Measurements from ENCODE around the gene CTNNA3. TPM values are rescaled to one million over a fixed set of nuclear protein-coding genes. Genes with fewer than 3 reads are reported as not detected.

CTNNA3 gene
- total RNA-seq, 2 donors from 2014 or later: 20.3 to 23.8 TPM

- no peak for DNase-seq (ENCODE audit: low spot score)
- Histone ChIP-seq H3K4me3 (no peak overlapping the region), H3K36me3 (no peaks in the 10 kb centered on the region), H3K9me3 (no peaks in the 10 kb centered on the region), H3K27me3 (no peaks in the 10 kb centered on the region), H3K4me1 (no peaks in the 10 kb centered on the region), H3K27ac (no peak overlapping the region)
- TF ChIP-seq CTCF (IDR thresholded peaks at IDR 0.05): no peak
Measured at GRCh38 chr10:67036808-67037207, 659.2 kb downstream of the CTNNA3 start.

GRCh38 chr10:67033878-67034277 lies 662.1 kb downstream of the CTNNA3 start:
- Histone ChIP-seq H3K27ac (no peak overlapping the region), H3K4me1 (no peaks in the 10 kb centered on the region), H3K36me3 (no peaks in the 10 kb centered on the region), H3K27me3 (no peaks in the 10 kb centered on the region), H3K9me3 (no peaks in the 10 kb centered on the region), H3K4me3 (no peak overlapping the region)
- no peak for DNase-seq (ENCODE audit: low spot score)
- TF ChIP-seq CTCF (IDR thresholded peaks at IDR 0.05): no peak

GRCh38 chr10:67022099-67022498 lies 673.9 kb downstream of the CTNNA3 start:
- TF ChIP-seq CTCF (IDR thresholded peaks at IDR 0.05): no peak
- H3K9me3 ChIP-seq: no peaks in the 10 kb centered on the region
- H3K36me3 ChIP-seq: no peaks in the 10 kb centered on the region
- DNase-seq (ENCODE audit: low spot score): no peak
- no peak overlapping the region for H3K4me3 ChIP-seq
- H3K4me1 ChIP-seq: no peaks in the 10 kb centered on the region
- no peak overlapping the region for H3K27ac ChIP-seq
- H3K27me3 ChIP-seq: no peaks in the 10 kb centered on the region

- Histone ChIP-seq H3K9me3 (no peaks in the 10 kb centered on the region), H3K4me1 (no peaks in the 10 kb centered on the region), H3K4me3 (no peak overlapping the region), H3K36me3 (no peaks in the 10 kb centered on the region), H3K27me3 (no peaks in the 10 kb centered on the region), H3K27ac (no peak overlapping the region)
- no peak for TF ChIP-seq CTCF (IDR thresholded peaks at IDR 0.05)
- no peak for DNase-seq (ENCODE audit: low spot score)
Measured at GRCh38 chr10:67017218-67017617, 678.8 kb downstream of the CTNNA3 start.

GRCh38 chr10:67015225-67015624 lies 680.8 kb downstream of the CTNNA3 start:
- no peak overlapping the region for H3K27ac ChIP-seq
- no peak for TF ChIP-seq CTCF (IDR thresholded peaks at IDR 0.05)
- H3K4me1 ChIP-seq: no peaks in the 10 kb centered on the region
- no peaks in the 10 kb centered on the region for H3K36me3 ChIP-seq
- no peak for DNase-seq (ENCODE audit: low spot score)
- no peaks in the 10 kb centered on the region for H3K27me3 ChIP-seq
- H3K9me3 ChIP-seq: no peaks in the 10 kb centered on the region
- H3K4me3 ChIP-seq: no peak overlapping the region

- Histone ChIP-seq H3K9me3 (no peaks in the 10 kb centered on the region), H3K4me1 (no peaks in the 10 kb centered on the region), H3K27me3 (no peaks in the 10 kb centered on the region), H3K36me3 (no peaks in the 10 kb centered on the region), H3K27ac (no peak overlapping the region), H3K4me3 (no peak overlapping the region)
- TF ChIP-seq CTCF (IDR thresholded peaks at IDR 0.05): no peak
- no peak for DNase-seq (ENCODE audit: low spot score)
Measured at GRCh38 chr10:67011981-67012380, 684.0 kb downstream of the CTNNA3 start.

All from right atrium auricular region (tissue), 2 donors.